NK-92 treated with Interleukin-12 subunit alpha and Interleukin-12 subunit beta, amount 100 ng/mL, for 24 hours (cell line): ENCODE measurements around the gene FLACC1.
"Not testable (repeated sequence)": the region's sequence is repeated elsewhere in the genome, so short reads cannot be mapped to it uniquely, and the experiment has no call there.

ENCODE experiments used
- DNase-seq: peaks from one replicate; lab custom pipeline; 2025; lab: John Stamatoyannopoulos, UW

FLACC1 gene

GRCh38 chr2:201348758-201349157, 8.4 kb downstream of the FLACC1 start:
- no peak for DNase-seq

GRCh38 chr2:201347138-201347537, 10.0 kb downstream of the FLACC1 start:
- DNase-seq, result no peak

GRCh38 chr2:201345625-201346213, 11.4 kb downstream of the FLACC1 start:
- DNase-seq, result no peak

- no peak for DNase-seq
These were observed 12.3 kb downstream of the FLACC1 start for GRCh38 chr2:201344663-201345366.

GRCh38 chr2:201343559-201343958, 13.6 kb downstream of the FLACC1 start:
- no peak for DNase-seq

GRCh38 chr2:201342923-201343322, 14.2 kb downstream of the FLACC1 start:
- no peak for DNase-seq

- no peak for DNase-seq
These were observed 27.7 kb downstream of the FLACC1 start for GRCh38 chr2:201329409-201329808.

- no peak for DNase-seq
These were observed 29.5 kb downstream of the FLACC1 start for GRCh38 chr2:201327678-201328077.

- no peak for DNase-seq
These were observed 34.4 kb downstream of the FLACC1 start for GRCh38 chr2:201322772-201323171.

- DNase-seq, result no peak
These were observed 36.4 kb downstream of the FLACC1 start for GRCh38 chr2:201320701-201321100.

GRCh38 chr2:201320257-201320656, 36.9 kb downstream of the FLACC1 start:
- DNase-seq, result no peak

- no peak for DNase-seq
These were observed 37.6 kb downstream of the FLACC1 start for GRCh38 chr2:201319511-201319910.

- DNase-seq, result no peak
These were observed 43.8 kb downstream of the FLACC1 start for GRCh38 chr2:201313362-201313761.

GRCh38 chr2:201308914-201309313, 48.2 kb downstream of the FLACC1 start:
- DNase-seq, result no peak

GRCh38 chr2:201307876-201308275, 49.3 kb downstream of the FLACC1 start:
- no peak for DNase-seq

- not testable (repeated sequence) for DNase-seq
These were observed 57.2 kb downstream of the FLACC1 start for GRCh38 chr2:201299929-201300328.

GRCh38 chr2:201298462-201299052, 58.6 kb downstream of the FLACC1 start:
- DNase-seq, result no peak

- not testable (repeated sequence) for DNase-seq
These were observed 66.5 kb downstream of the FLACC1 start for GRCh38 chr2:201290457-201291148.

- no peak for DNase-seq
These were observed 71.6 kb downstream of the FLACC1 start for GRCh38 chr2:201285499-201285898.

GRCh38 chr2:201280191-201281040, 76.7 kb downstream of the FLACC1 start:
- DNase-seq, result no peak

GRCh38 chr2:201279079-201279478, 78.1 kb downstream of the FLACC1 start:
- DNase-seq, result no peak

- no peak for DNase-seq
These were observed 80.6 kb downstream of the FLACC1 start for GRCh38 chr2:201276511-201276910.
